ENCODE results near the gene IL10RB. TPM values are rescaled to one million over a fixed set of nuclear protein-coding genes. Genes with fewer than 3 reads are reported as not detected.
"Not testable (repeated sequence)": the region's sequence is repeated elsewhere in the genome, so short reads cannot be mapped to it uniquely, and the experiment has no call there.

IL10RB gene
- total and polyA plus RNA-seq, 8 donors, result 24.0 to 48.2 (median 30.1) TPM

- no peak for ATAC-seq
- H3K9me3 ChIP-seq, result no peaks in the 10 kb centered on the region
Measured at GRCh38 chr21:33236766-33237165, 29.4 kb upstream of the IL10RB start.

GRCh38 chr21:33237486-33237885, 28.7 kb upstream of the IL10RB start:
- no peak for TF ChIP-seq CTCF (IDR thresholded peaks at IDR 0.05)
- Histone ChIP-seq H3K27me3 (no peaks in the 10 kb centered on the region), H3K9me3 (no peaks in the 10 kb centered on the region), H3K4me1 (peaks cover 2 to 82% of the 10 kb centered on the region in 2 donors), H3K36me3 (peaks cover 0 to 6% of the 10 kb centered on the region in 2 donors), H3K4me3 (no peak overlapping the region), H3K27ac (no peak overlapping the region)
- DNase-seq (no peak), ATAC-seq (no peak)
- intact Hi-C loops (cut with DNase I), result no loop called here

More at GRCh38 chr21:33236766-33237165, 29.4 kb upstream of the IL10RB start:
- peak in 1 of 4 donors; percentile 22 for DNase-seq
- Histone ChIP-seq H3K36me3 (peaks cover 0 to under 1% of the 10 kb centered on the region in 2 donors), H3K27me3 (no peaks in the 10 kb centered on the region), H3K27ac (no peak overlapping the region), H3K4me1 (peaks cover 8 to 84% of the 10 kb centered on the region in 2 donors), H3K4me3 (no peak overlapping the region)
- TF ChIP-seq CTCF (IDR thresholded peaks at IDR 0.05), result no peak
- intact Hi-C loops (cut with DNase I), result no loop called here

- H3K27ac ChIP-seq, result peak overlapping the region in 1 of 2 donors; percentile 45
- no peak for TF ChIP-seq CTCF (IDR thresholded peaks at IDR 0.05)
- H3K4me3 ChIP-seq, result no peak overlapping the region
- no peaks in the 10 kb centered on the region for H3K9me3 ChIP-seq
- intact Hi-C loops (cut with DNase I), result no loop called here
- H3K27me3 ChIP-seq, result no peaks in the 10 kb centered on the region
- H3K4me1 ChIP-seq, result peaks cover 2 to 78% of the 10 kb centered on the region in 2 donors
- ATAC-seq (no peak), DNase-seq (no peak)
- H3K36me3 ChIP-seq, result peaks cover 0 to 9% of the 10 kb centered on the region in 2 donors
Measured at GRCh38 chr21:33238146-33238545, 28.0 kb upstream of the IL10RB start.

GRCh38 chr21:33238565-33239255, 27.5 kb upstream of the IL10RB start:
- no peaks in the 10 kb centered on the region for H3K27me3 ChIP-seq
- TF ChIP-seq CTCF (IDR thresholded peaks at IDR 0.05), result no peak
- intact Hi-C loops (cut with DNase I), result no loop called here
- peaks cover 2 to 78% of the 10 kb centered on the region in 2 donors for H3K4me1 ChIP-seq
- ATAC-seq (no peak), DNase-seq (no peak)
- H3K27ac ChIP-seq, result peak overlapping the region in 1 of 2 donors; percentile 45
- H3K9me3 ChIP-seq, result no peaks in the 10 kb centered on the region
- H3K4me3 ChIP-seq, result no peak overlapping the region
- peaks cover 0 to 13% of the 10 kb centered on the region in 2 donors for H3K36me3 ChIP-seq

GRCh38 chr21:33239559-33240127, 26.5 kb upstream of the IL10RB start:
- ATAC-seq; intact Hi-C loops (cut with DNase I); DNase-seq; H3K27me3 ChIP-seq; H3K4me3 ChIP-seq; H3K9me3 ChIP-seq: not testable (repeated sequence)
- Histone ChIP-seq H3K27ac (peak overlapping the region in 1 of 2 donors; percentile 45), H3K36me3 (peaks cover 0 to 17% of the 10 kb centered on the region in 2 donors), H3K4me1 (peaks cover 2 to 81% of the 10 kb centered on the region in 2 donors)

Measured in left lung (tissue), 10 donors.